K562 (cell line): ENCODE measurements around the gene CDK4. TPM values are rescaled to one million over a fixed set of nuclear protein-coding genes. Genes with fewer than 3 reads are reported as not detected.

Source experiments
- ETV5 ChIP-seq: sonication (generic); formaldehyde crosslinking; IDR thresholded peaks from 2 replicates; pipeline ENCODE4 v1.4.0; 2020; ENCODE audit warnings: low read depth, mild to moderate bottlenecking, missing genetic modification reagents
- HDAC8 ChIP-seq: fragments of 450-650 bp; IDR thresholded peaks from 2 replicates; pipeline ENCODE4 v1.6.1; 2016; ENCODE audit warnings: mild to moderate bottlenecking, missing genetic modification characterization, moderate library complexity, missing compliant biosample characterization
- JUNB ChIP-seq: fragments of 450-650 bp; formaldehyde crosslinking; conservative IDR thresholded peaks from 2 replicates; pipeline ENCODE4 v1.4.0; 2020; ENCODE audit warnings: mild to moderate bottlenecking
- KAT2B ChIP-seq: IDR thresholded peaks from one replicate; pipeline ENCODE4 v1.6.1; 2012; ENCODE audit warnings: low read depth, mild to moderate bottlenecking, control low read depth, inconsistent platforms, low read length, moderate library complexity
- MAZ ChIP-seq, 2 experiments: fragments of 450-650 bp in 1 of 2; sonication (generic) in 1 of 2; formaldehyde crosslinking; IDR thresholded peaks in 1 of 2; conservative IDR thresholded peaks in 1 of 2; 2 replicates each; pipeline versions ENCODE4 v1.4.0 to v1.5.0; 2020; ENCODE audit warnings: mild to moderate bottlenecking in 1 of 2, missing genetic modification reagents in 1 of 2
- NR4A1 ChIP-seq, 2 experiments: fragments of 250-450 bp in 1 of 2; fragments of 450-650 bp in 1 of 2; sonication (Bioruptor Pico) in 1 of 2; IDR thresholded peaks; 2 replicates each; pipeline versions ENCODE4 v1.4.0 to v1.6.1; 2016 to 2020; ENCODE audit warnings: mild to moderate bottlenecking in 2 of 2, missing compliant biosample characterization in 1 of 2, missing genetic modification characterization in 1 of 2, moderate library complexity in 1 of 2
- POU5F1 ChIP-seq: fragments of 150-350 bp; IDR thresholded peaks from 2 replicates; pipeline ENCODE4 v1.6.1; 2014; ENCODE audit warnings: borderline replicate concordance, low read length, low read depth, mild to moderate bottlenecking; ENCODE audit not compliant: partially characterized antibody
- SUPT5H ChIP-seq: fragments of 450-650 bp; IDR thresholded peaks from 2 replicates; pipeline ENCODE4 v1.6.1; 2016
- XRCC5 ChIP-seq: fragments of 200-400 bp; formaldehyde crosslinking; IDR thresholded peaks from 2 replicates; pipeline ENCODE4 v1.6.1; 2017; ENCODE audit warnings: low read depth, mild to moderate bottlenecking, low read length
- ZC3H8 ChIP-seq: fragments of 450-650 bp; IDR thresholded peaks from 2 replicates; pipeline ENCODE4 v1.6.1; 2017
- ZNF133 ChIP-seq: fragments of 250-450 bp; sonication (Bioruptor Pico); IDR thresholded peaks from 2 replicates; pipeline ENCODE4 v1.4.0; 2020; ENCODE audit warnings: mild to moderate bottlenecking
- ZNF347 ChIP-seq: fragments of 450-650 bp; formaldehyde crosslinking; IDR thresholded peaks from 2 replicates; pipeline ENCODE4 v1.4.0; 2020; ENCODE audit warnings: low read depth, mild to moderate bottlenecking, moderate library complexity
- ZNF830 ChIP-seq: fragments of 250-450 bp; sonication (Bioruptor Pico); IDR thresholded peaks from 2 replicates; pipeline ENCODE4 v1.5.0; 2021; ENCODE audit warnings: mild to moderate bottlenecking
- polyA plus RNA-seq, 8 experiments: library from polyadenylated mRNA; depleted of rRNA in 4 of 8; stranded (reverse) in 5 of 8; unstranded in 3 of 8; fragments of >200 nt; fragmentation: Nextera tagmentation in 2 of 8; fragmentation: Illumina TruSeq in 1 of 8; extraction: Ambion mirVana in 2 of 8; extraction: Trizol in 1 of 8; gene quantifications; 2 replicates each; pipeline versions ENCODE4 v1.2.1 to v1.2.3, GENCODE V29; 2011 to 2014; ENCODE audit warnings: inconsistent platforms in 1 of 8, missing spikeins in 1 of 8
- total RNA-seq, 7 experiments: library from RNA; depleted of rRNA in 6 of 7; stranded (reverse); fragments of >200 nt in 6 of 7; fragmentation: Illumina TruSeq in 2 of 7; extraction: Trizol in 2 of 7; gene quantifications; 2 replicates each; pipeline versions ENCODE4 v1.2.1 to v1.2.3, GENCODE V29; 2011 to 2021; ENCODE audit warnings: low replicate concordance in 1 of 7
- TF ChIP-seq, protein P1 (sequence below): fragments of 450-650 bp; IDR thresholded peaks from 2 replicates; pipeline ENCODE4 v1.6.1; 2017; ENCODE audit warnings: antibody characterized with exemption, mild to moderate bottlenecking
- TF ChIP-seq, protein P2 (sequence below), 2 experiments: IDR thresholded peaks in 1 of 2; conservative IDR thresholded peaks in 1 of 2; 2 replicates each; pipeline ENCODE4 v1.6.1; 2016; ENCODE audit warnings: low read depth in 2 of 2, mild to moderate bottlenecking in 1 of 2, missing compliant biosample characterization in 1 of 2, missing genetic modification characterization in 1 of 2, moderate library complexity in 1 of 2
- TF ChIP-seq, protein P3 (sequence below): fragments of 450-650 bp; conservative IDR thresholded peaks from 2 replicates; pipeline ENCODE4 v1.6.1; 2016; ENCODE audit warnings: missing genetic modification characterization, low read depth, mild to moderate bottlenecking, control low read depth, missing compliant biosample characterization

Gene CDK4
- total and polyA plus RNA-seq, 9 of the 15 experiments (the other 6 are each of a cell fraction or from before 2014, with no cell fraction given), result 37.8 to 436 (median 238) TPM

DNA sequence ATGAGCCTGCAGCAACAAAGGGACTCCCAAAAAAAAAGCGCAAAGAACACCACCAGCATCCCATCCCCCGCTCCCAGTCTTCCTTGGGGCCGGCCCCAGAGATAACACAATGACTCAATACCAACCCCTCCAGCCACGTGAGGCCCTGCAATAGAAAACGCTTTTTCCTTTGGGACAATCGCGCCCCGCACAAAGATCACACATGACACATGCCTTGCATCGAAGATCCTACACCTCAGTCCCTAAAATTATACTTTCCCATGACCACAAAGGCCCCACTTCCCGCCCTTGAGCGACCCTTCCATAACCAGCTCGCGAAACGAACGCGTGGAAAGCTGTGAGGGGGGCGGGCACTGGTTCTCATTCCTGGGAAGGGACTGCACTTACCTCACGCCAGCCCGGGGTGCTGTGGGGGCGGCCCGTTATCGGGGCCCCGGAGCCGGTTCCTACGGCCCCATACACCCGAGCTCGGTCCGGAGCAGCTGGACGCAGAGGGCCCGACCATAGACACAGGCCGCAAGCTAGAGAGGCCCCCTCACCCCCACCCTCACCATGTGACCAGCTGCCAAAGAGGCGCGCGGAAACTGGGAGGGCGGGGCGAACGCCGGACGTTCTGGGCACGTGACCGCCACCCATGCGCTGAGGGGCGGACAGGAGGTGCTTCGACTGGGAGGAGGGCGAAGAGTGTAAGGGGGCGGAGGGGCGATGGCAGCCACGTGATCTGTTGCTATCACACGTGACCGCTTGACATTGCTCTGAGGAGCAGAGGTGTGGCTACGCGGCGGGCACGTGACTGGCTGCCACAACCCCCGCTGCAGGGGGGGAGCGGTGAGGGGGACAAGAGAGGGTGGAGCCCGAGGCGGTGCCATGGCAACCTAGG, at the start of gene CDK4 (continued):
- TF ChIP-seq, protein P1, sequence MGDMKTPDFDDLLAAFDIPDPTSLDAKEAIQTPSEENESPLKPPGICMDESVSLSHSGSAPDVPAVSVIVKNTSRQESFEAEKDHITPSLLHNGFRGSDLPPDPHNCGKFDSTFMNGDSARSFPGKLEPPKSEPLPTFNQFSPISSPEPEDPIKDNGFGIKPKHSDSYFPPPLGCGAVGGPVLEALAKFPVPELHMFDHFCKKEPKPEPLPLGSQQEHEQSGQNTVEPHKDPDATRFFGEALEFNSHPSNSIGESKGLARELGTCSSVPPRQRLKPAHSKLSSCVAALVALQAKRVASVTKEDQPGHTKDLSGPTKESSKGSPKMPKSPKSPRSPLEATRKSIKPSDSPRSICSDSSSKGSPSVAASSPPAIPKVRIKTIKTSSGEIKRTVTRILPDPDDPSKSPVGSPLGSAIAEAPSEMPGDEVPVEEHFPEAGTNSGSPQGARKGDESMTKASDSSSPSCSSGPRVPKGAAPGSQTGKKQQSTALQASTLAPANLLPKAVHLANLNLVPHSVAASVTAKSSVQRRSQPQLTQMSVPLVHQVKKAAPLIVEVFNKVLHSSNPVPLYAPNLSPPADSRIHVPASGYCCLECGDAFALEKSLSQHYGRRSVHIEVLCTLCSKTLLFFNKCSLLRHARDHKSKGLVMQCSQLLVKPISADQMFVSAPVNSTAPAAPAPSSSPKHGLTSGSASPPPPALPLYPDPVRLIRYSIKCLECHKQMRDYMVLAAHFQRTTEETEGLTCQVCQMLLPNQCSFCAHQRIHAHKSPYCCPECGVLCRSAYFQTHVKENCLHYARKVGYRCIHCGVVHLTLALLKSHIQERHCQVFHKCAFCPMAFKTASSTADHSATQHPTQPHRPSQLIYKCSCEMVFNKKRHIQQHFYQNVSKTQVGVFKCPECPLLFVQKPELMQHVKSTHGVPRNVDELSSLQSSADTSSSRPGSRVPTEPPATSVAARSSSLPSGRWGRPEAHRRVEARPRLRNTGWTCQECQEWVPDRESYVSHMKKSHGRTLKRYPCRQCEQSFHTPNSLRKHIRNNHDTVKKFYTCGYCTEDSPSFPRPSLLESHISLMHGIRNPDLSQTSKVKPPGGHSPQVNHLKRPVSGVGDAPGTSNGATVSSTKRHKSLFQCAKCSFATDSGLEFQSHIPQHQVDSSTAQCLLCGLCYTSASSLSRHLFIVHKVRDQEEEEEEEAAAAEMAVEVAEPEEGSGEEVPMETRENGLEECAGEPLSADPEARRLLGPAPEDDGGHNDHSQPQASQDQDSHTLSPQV, result peak; percentile 59
- TF ChIP-seq XRCC5, result peak; percentile 68; the same call in 1 of the 2 replicates
- TF ChIP-seq POU5F1, result peak; percentile 14
- peak; percentile 96 to 98 for TF ChIP-seq MAZ (CRISPR knock-in tag; conservative IDR thresholded peaks at IDR 0.05 in 1 of 2, IDR thresholded peaks at IDR 0.05 in 1 of 2)
- TF ChIP-seq ETV5 (CRISPR knock-in tag), result peak; percentile 55
- TF ChIP-seq, protein P2, sequence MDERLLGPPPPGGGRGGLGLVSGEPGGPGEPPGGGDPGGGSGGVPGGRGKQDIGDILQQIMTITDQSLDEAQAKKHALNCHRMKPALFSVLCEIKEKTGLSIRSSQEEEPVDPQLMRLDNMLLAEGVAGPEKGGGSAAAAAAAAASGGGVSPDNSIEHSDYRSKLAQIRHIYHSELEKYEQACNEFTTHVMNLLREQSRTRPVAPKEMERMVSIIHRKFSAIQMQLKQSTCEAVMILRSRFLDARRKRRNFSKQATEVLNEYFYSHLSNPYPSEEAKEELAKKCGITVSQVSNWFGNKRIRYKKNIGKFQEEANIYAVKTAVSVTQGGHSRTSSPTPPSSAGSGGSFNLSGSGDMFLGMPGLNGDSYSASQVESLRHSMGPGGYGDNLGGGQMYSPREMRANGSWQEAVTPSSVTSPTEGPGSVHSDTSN (CRISPR knock-in tag; IDR thresholded peaks at IDR 0.05; ENCODE audit: low read depth), result no peak
- TF ChIP-seq, protein P2 (tag; conservative IDR thresholded peaks at IDR 0.05; ENCODE audit: low read depth), result no peak
- TF ChIP-seq ZNF133 (CRISPR knock-in tag), result no peak
- TF ChIP-seq HDAC8 (tag), result peak; percentile 89; the same call in 1 of the 2 replicates
- no peak for TF ChIP-seq KAT2B
- TF ChIP-seq, protein P3, sequence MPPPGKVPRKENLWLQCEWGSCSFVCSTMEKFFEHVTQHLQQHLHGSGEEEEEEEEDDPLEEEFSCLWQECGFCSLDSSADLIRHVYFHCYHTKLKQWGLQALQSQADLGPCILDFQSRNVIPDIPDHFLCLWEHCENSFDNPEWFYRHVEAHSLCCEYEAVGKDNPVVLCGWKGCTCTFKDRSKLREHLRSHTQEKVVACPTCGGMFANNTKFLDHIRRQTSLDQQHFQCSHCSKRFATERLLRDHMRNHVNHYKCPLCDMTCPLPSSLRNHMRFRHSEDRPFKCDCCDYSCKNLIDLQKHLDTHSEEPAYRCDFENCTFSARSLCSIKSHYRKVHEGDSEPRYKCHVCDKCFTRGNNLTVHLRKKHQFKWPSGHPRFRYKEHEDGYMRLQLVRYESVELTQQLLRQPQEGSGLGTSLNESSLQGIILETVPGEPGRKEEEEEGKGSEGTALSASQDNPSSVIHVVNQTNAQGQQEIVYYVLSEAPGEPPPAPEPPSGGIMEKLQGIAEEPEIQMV (tag), result peak; percentile 66; the same call in 1 of the 2 replicates
- TF ChIP-seq NR4A1 (CRISPR knock-in tag; IDR thresholded peaks at IDR 0.05), result peak; percentile 44; the same call in 1 of the 2 replicates
- TF ChIP-seq NR4A1 (tag; IDR thresholded peaks at IDR 0.05), result peak; percentile 65; the same call in 1 of the 2 replicates
- 0 out of 2 replicates have a peak, but pooled peaks have one; percentile 9 for TF ChIP-seq ZNF830 (CRISPR knock-in tag)
- TF ChIP-seq ZNF347, result no peak
- 0 out of 2 replicates have a peak, but pooled peaks have one; percentile 23 for TF ChIP-seq ZC3H8
- peak; percentile 85 for TF ChIP-seq SUPT5H
- 0 out of 2 replicates have a peak, but pooled peaks have one; percentile 5 for TF ChIP-seq JUNB (CRISPR knock-in tag)
